BLaER1 treated with 17β-estradiol and CSF1 and Interleukin-3, amounts not matched to agents 10 nM and 100 nM (cell line): ENCODE results near the gene ACVR1.
"Not testable (repeated sequence)": the region's sequence is repeated elsewhere in the genome, so short reads cannot be mapped to it uniquely, and the experiment has no call there.

Experiments
- H3K27ac ChIP-seq, 11 experiments: shearing (Covaris generic); formaldehyde crosslinking; 2 replicates each; pipeline ENCODE4 v1.8.1; 2022
- H3K27me3 ChIP-seq, 11 experiments: shearing (Covaris generic); formaldehyde crosslinking; 2 replicates each; pipeline ENCODE4 v1.8.1; 2022
- H3K36me3 ChIP-seq, 11 experiments: shearing (Covaris generic); formaldehyde crosslinking; 2 replicates each; pipeline ENCODE4 v1.8.1; 2022
- H3K4me1 ChIP-seq, 10 experiments: shearing (Covaris generic); formaldehyde crosslinking; 2 replicates each; pipeline ENCODE4 v1.8.1; 2022
- H3K4me2 ChIP-seq, 11 experiments: shearing (Covaris generic); formaldehyde crosslinking; 2 replicates each; pipeline ENCODE4 v1.8.1; 2022
- H3K4me3 ChIP-seq, 10 experiments: shearing (Covaris generic); formaldehyde crosslinking; 2 replicates each; pipeline ENCODE4 v1.8.1; 2022
- H3K9ac ChIP-seq, 11 experiments: shearing (Covaris generic); formaldehyde crosslinking; 2 replicates each; pipeline ENCODE4 v1.8.1; 2022
- H3K9me3 ChIP-seq, 11 experiments: shearing (Covaris generic); formaldehyde crosslinking; replicated peaks in 1 of 11; 2 replicates each; pipeline ENCODE4 v1.8.1; 2022
- H4K20me1 ChIP-seq, 11 experiments: shearing (Covaris generic); formaldehyde crosslinking; 2 replicates each; pipeline ENCODE4 v1.8.1; 2022
- Cebpa-rat ChIP-seq, 11 experiments: shearing (Covaris generic); IDR thresholded peaks; 2 replicates each; pipeline ENCODE4 v1.8.1; 2022

The ACVR1 gene

GRCh38 chr2:157898591-157898996 lies 22.5 kb upstream of the ACVR1 start:
- no peak overlapping the region for H3K4me3 ChIP-seq
- TF ChIP-seq Cebpa-rat (IDR thresholded peaks at IDR 0.05), result no peak
- H3K4me2 ChIP-seq, result peak overlapping the region in 8 of 11 experiments; percentile 9 to 71 (median 57); a peak in 11 of 22 replicates
- no peaks in the 10 kb centered on the region for H4K20me1 ChIP-seq
- H3K9me3 ChIP-seq, result no peaks in the 10 kb centered on the region
- H3K27me3 ChIP-seq, result no peaks in the 10 kb centered on the region
- peak overlapping the region in 1 of 11 experiments; percentile 4; a peak in 1 of 22 replicates for H3K27ac ChIP-seq
- no peak overlapping the region for H3K9ac ChIP-seq
- peaks cover 2 to 33% (median 15%) of the 10 kb centered on the region in 10 experiments; a peak in 15 of 20 replicates for H3K4me1 ChIP-seq
- no peaks in the 10 kb centered on the region for H3K36me3 ChIP-seq

DNA sequence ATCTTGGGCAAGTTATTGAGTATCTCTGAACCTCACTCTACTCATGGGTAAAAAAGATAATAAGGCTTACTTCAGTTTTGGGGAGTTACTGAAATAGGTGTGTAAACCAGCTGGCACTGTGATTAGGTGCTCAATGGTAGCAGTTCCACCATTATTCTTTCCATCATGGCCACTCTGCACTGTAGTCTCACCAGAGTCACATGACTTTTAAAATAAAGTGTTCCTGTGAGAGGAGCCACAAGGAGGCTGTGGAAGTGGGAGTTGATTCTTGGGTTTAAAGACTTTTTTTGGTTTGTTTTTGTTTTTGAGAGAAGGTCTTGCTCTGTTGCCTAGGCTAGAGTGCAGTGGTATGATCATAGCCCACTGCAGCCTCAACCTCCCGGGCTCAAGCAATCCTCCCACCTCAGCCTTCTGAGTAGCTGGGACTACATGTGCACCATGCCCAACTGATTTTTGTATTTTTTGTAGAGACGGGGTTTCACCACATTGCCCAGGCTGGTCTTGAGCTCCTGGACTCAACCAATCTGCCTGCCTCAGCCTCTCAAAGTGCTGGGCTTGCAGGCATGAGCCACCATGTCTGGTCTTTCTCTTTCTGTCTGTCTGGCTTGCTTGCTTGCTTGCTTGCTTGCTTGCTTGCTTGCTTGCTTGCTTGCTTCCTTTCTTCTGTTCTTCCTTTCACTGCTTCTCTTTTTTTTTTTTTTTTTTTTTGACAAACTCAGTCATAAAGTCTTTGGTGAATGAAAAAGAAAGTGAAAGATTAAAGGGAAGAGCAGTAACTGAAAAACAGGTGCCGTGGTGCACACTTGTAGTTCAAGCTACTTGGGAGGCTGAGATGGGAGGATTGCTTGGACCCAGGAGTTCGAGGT lies 21.2 kb upstream of the ACVR1 start:
- H3K4me2 ChIP-seq, result peak overlapping the region; percentile 9 to 71 (median 56); a peak in 21 of 22 replicates
- no peaks in the 10 kb centered on the region for H3K9me3 ChIP-seq
- no peak overlapping the region for H3K9ac ChIP-seq
- TF ChIP-seq Cebpa-rat (IDR thresholded peaks at IDR 0.05), result no peak
- H3K27ac ChIP-seq, result peak overlapping the region in 2 of 11 experiments; percentile 20 to 53; a peak in 3 of 22 replicates
- peak overlapping the region in 1 of 10 experiments; percentile 6; a peak in 1 of 20 replicates for H3K4me3 ChIP-seq
- H3K27me3 ChIP-seq, result no peaks in the 10 kb centered on the region
- no peaks in the 10 kb centered on the region for H3K36me3 ChIP-seq
- H4K20me1 ChIP-seq, result no peaks in the 10 kb centered on the region
- H3K4me1 ChIP-seq, result peaks cover 2 to 24% (median 15%) of the 10 kb centered on the region in 10 experiments; a peak in 15 of 20 replicates

GRCh38 chr2:157895531-157895930 lies 19.4 kb upstream of the ACVR1 start:
- Histone ChIP-seq H3K4me3 (no peak overlapping the region), H3K27me3 (no peaks in the 10 kb centered on the region), H3K9ac (no peak overlapping the region), H4K20me1 (no peaks in the 10 kb centered on the region), H3K9me3 (no peaks in the 10 kb centered on the region), H3K36me3 (no peaks in the 10 kb centered on the region), H3K4me1 (peaks cover 2 to 22% (median 15%) of the 10 kb centered on the region in 10 experiments; a peak in 15 of 20 replicates), H3K27ac (no peak overlapping the region), H3K4me2 (no peak overlapping the region)
- TF ChIP-seq Cebpa-rat (IDR thresholded peaks at IDR 0.05), result no peak

DNA sequence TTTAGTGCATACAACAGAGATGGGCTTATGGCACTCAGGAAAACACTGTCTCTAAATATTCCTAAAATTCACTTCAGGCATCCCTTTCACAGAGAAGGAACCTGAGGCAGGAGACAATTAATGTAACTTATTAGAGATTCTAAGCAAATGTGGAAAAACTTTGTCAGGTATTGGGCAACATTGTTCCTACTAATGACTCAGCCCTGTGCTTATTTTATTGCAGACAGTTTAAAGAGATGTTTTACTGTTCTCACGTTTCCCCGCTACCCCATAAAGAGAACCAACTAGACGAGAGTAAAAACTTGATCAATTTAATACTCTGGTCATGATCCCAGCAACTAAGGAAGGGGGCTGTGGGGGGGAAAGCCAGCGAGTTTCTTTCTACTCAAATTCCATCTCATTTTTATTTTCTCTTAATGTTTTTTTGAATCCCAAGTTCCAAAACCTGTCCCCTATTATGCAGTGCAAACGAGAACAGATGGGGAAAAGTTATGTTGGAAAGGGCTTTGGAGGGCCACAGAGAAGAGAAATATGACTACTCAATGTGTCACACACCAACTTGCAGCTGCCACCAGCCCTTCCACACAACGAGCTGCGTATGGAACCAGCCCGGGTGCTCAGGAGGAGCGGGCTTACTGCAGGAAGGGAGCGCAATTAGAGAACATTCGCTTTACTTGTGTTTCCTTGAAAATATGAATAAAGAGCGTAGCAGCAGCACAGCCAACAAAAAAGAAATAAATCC lies 18.7 kb upstream of the ACVR1 start:
- Histone ChIP-seq H3K9ac (no peak overlapping the region), H3K36me3 (no peaks in the 10 kb centered on the region), H4K20me1 (no peaks in the 10 kb centered on the region), H3K4me3 (no peak overlapping the region), H3K27ac (no peak overlapping the region), H3K4me1 (peaks cover 2 to 22% (median 15%) of the 10 kb centered on the region in 10 experiments; a peak in 15 of 20 replicates), H3K9me3 (no peaks in the 10 kb centered on the region), H3K4me2 (no peak overlapping the region), H3K27me3 (no peaks in the 10 kb centered on the region)
- no peak for TF ChIP-seq Cebpa-rat (IDR thresholded peaks at IDR 0.05)

DNA sequence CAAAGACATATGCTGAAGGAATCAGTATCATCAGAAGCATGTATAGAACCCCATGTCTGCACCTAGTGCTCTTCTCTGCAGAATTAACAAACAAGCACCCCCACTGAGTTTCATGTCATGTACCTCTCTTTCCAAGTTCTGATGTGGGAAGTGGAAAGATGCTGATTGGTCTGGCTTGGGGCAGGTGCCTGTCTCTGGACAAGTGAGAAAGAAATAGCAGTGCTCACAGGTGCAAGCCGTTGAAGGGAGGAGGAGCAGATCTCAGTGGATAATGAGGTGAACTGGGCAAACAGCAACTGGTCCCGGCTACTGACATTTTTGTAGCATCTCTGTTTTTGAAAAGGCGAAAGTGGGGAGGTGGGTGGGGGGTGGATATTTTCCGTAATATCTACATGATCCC lies 17.5 kb upstream of the ACVR1 start:
- Histone ChIP-seq H3K4me1 (peaks cover 2 to 20% (median 15%) of the 10 kb centered on the region in 10 experiments; a peak in 15 of 20 replicates), H3K9ac (no peak overlapping the region), H4K20me1 (no peaks in the 10 kb centered on the region), H3K9me3 (no peaks in the 10 kb centered on the region), H3K27me3 (no peaks in the 10 kb centered on the region), H3K4me3 (no peak overlapping the region), H3K36me3 (no peaks in the 10 kb centered on the region), H3K27ac (no peak overlapping the region), H3K4me2 (no peak overlapping the region)
- no peak for TF ChIP-seq Cebpa-rat (IDR thresholded peaks at IDR 0.05)

- Histone ChIP-seq H4K20me1 (no peaks in the 10 kb centered on the region), H3K4me2 (no peak overlapping the region), H3K9ac (no peak overlapping the region), H3K4me3 (no peak overlapping the region), H3K27me3 (no peaks in the 10 kb centered on the region), H3K27ac (no peak overlapping the region), H3K36me3 (no peaks in the 10 kb centered on the region), H3K4me1 (no peaks in the 10 kb centered on the region), H3K9me3 (no peaks in the 10 kb centered on the region)
- TF ChIP-seq Cebpa-rat (IDR thresholded peaks at IDR 0.05), result no peak
These were observed 15.5 kb upstream of the ACVR1 start for GRCh38 chr2:157891643-157892041.

GRCh38 chr2:157890969-157891642 lies 15.0 kb upstream of the ACVR1 start:
- H3K4me2 ChIP-seq, result no peak overlapping the region
- H3K4me1 ChIP-seq, result no peaks in the 10 kb centered on the region
- H4K20me1 ChIP-seq, result no peaks in the 10 kb centered on the region
- no peaks in the 10 kb centered on the region for H3K9me3 ChIP-seq
- H3K9ac ChIP-seq, result no peak overlapping the region
- H3K4me3 ChIP-seq, result no peak overlapping the region
- TF ChIP-seq Cebpa-rat (IDR thresholded peaks at IDR 0.05), result no peak
- H3K27ac ChIP-seq, result no peak overlapping the region
- H3K27me3 ChIP-seq, result no peaks in the 10 kb centered on the region
- H3K36me3 ChIP-seq, result no peaks in the 10 kb centered on the region

DNA sequence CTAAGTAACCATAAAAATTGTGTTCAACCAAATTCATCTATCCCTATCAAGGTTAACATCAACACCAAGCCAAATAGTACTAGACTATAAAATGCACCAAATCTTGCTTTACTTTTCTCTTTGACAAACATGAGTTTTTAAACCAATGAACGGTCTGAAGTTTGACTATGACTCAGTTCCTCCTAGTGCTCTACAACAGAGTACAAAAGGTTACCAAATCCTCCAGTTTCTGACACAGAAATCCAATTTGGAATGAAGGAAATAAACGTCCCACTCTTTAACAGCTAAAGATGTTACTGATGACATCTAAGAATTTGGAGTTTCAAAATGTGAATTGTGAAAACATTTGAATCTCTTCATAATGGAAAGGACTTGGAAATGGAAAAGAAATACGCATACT lies 11.8 kb upstream of the ACVR1 start:
- H3K36me3 ChIP-seq, result no peaks in the 10 kb centered on the region
- H3K9ac ChIP-seq, result no peak overlapping the region
- no peaks in the 10 kb centered on the region for H3K4me1 ChIP-seq
- H3K27me3 ChIP-seq, result no peaks in the 10 kb centered on the region
- no peaks in the 10 kb centered on the region for H3K9me3 ChIP-seq
- no peak overlapping the region for H3K27ac ChIP-seq
- no peak for TF ChIP-seq Cebpa-rat (IDR thresholded peaks at IDR 0.05)
- no peak overlapping the region for H3K4me3 ChIP-seq
- H4K20me1 ChIP-seq, result no peaks in the 10 kb centered on the region
- no peak overlapping the region for H3K4me2 ChIP-seq

DNA sequence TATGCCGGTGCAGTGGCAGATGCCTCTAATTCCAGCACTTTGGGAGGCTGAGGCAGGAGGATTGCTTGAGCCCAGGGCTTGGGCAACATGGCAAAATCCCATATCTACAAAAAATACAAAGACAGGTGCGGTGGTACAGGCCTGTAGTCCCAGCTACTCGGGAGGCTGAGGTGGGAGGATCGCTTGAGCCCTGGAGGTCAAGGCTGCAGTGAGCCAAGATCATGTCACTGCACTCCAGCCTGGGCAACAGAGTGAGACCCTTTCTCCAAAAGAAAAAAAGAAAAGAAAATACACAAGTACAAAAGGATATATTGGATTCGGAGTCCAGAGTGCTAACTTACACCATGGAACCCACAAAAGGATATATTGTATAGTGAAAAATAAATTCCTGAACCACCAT lies 8.4 kb upstream of the ACVR1 start:
- not testable (repeated sequence) for H3K4me3 ChIP-seq, H3K9me3 ChIP-seq, H4K20me1 ChIP-seq, H3K36me3 ChIP-seq, H3K4me1 ChIP-seq, H3K9ac ChIP-seq, H3K27me3 ChIP-seq, H3K27ac ChIP-seq, H3K4me2 ChIP-seq
